Activated gamma-delta T cell treated with anti-CD3 and anti-CD28 coated beads, Interleukin-2, amount 50 U/mL, for 16 hours (primary cell): ENCODE measurements around the gene ANTXRL.
"Not testable (repeated sequence)": the region's sequence is repeated elsewhere in the genome, so short reads cannot be mapped to it uniquely, and the experiment has no call there.

Source experiments
- DNase-seq: peaks from one replicate; pipeline ENCODE4 v3.0.0-alpha.2; 2020; ENCODE audit warnings: low read depth

Gene ANTXRL

GRCh38 chr10:46308113-46308415 lies 21.3 kb downstream of the ANTXRL start:
- no peak for DNase-seq

- no peak for DNase-seq
Observed at GRCh38 chr10:46308666-46309450, 22.1 kb downstream of the ANTXRL start.

- DNase-seq = no peak
Observed at GRCh38 chr10:46309511-46310142, 22.8 kb downstream of the ANTXRL start.

- DNase-seq = no peak
Observed at GRCh38 chr10:46310143-46310514, 23.3 kb downstream of the ANTXRL start.

- no peak for DNase-seq
Observed at GRCh38 chr10:46310851-46311250, 24.1 kb downstream of the ANTXRL start.

DNA sequence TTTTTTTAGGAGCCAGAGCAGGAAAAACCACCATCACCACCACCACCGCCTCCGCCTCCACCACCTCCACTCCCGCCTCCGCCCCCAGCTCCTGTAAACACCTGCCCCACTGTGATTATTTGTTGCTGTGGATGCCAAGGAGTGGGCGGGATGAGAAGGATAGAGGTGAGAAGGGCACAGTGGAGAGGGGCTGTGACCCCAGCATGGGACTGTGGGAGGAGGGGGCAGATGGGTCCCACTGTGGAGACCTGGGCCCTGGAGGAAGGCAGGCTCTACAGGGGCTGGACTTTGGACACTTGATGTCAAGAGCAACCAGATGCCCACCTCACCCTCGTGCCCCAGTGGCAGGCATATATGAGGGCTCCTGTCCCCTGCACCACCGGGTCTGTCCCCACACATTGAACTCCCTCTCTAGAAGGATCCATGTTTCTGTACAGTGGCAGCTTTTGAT lies 24.7 kb downstream of the ANTXRL start:
- no peak for DNase-seq

DNA sequence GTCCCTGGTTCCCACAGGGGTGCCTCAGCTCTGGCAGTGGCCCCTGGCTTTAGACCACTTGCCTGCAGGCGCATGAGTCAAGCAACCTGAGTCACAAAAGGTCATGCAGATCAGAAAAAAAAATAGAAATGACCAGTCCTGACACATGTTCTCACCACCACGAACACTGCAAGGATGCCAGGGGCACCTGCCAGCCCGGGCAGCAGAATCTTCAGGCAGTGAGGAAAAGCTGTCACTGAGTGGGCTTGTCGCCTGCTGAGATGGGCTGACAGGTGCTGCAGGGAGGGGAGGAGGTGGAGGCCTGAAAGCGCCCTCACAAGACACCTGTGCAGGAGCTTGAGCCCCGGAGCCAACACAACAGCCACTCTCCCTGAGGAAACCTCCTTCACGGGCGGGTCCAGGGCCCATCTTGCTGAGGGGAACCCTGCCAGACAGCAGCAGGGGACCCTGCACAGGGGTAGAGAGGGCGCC lies 25.2 kb downstream of the ANTXRL start:
- DNase-seq = not testable (repeated sequence)

GRCh38 chr10:46312953-46313352 lies 26.2 kb downstream of the ANTXRL start:
- DNase-seq = no peak

- no peak for DNase-seq
Observed at GRCh38 chr10:46314071-46314470, 27.3 kb downstream of the ANTXRL start.

- not testable (repeated sequence) for DNase-seq
Observed at GRCh38 chr10:46315071-46315860, 28.5 kb downstream of the ANTXRL start.

DNA sequence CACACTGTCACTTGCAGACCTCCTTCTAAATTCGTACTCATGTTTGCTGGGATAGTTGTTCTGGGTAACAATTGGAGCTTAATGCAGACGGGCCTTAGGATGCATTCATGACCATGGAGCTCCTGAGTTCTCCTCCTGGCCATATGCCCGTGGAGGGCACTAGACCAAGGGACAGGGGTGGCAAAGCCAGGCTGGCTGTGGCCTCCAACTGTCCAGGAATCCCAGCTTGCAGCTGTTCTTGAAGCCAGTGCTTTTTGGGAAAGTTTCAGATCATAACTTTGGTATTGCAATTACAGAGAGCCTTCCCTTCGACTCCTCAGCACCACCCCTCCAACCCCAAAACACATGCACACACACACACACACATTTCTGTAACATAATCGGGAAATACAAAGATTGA lies 30.6 kb downstream of the ANTXRL start:
- no peak for DNase-seq

- DNase-seq = no peak
Observed at GRCh38 chr10:46317889-46318288, 31.1 kb downstream of the ANTXRL start.

GRCh38 chr10:46318799-46319198 lies 32.0 kb downstream of the ANTXRL start:
- DNase-seq = no peak

GRCh38 chr10:46319389-46319788 lies 32.6 kb downstream of the ANTXRL start:
- DNase-seq = no peak

DNA sequence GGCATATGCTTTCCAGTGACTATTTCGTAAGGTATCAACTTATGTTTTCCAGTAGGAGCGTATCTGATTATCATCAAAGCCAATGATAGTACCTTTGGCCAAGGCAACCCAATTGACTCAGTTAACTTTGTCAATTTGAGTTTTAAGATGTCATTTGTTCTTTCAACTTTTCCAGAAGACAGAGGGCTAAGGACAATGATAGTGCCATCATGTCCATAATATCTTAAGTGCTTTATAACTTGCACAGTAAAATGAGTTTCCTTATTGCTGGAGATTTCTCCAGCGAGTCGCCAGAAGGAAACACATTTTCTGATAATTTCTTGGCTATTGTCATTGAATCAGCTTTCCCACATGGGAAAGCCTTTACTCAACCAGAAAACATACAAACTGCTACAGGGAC lies 35.0 kb downstream of the ANTXRL start:
- DNase-seq = no peak

DNA sequence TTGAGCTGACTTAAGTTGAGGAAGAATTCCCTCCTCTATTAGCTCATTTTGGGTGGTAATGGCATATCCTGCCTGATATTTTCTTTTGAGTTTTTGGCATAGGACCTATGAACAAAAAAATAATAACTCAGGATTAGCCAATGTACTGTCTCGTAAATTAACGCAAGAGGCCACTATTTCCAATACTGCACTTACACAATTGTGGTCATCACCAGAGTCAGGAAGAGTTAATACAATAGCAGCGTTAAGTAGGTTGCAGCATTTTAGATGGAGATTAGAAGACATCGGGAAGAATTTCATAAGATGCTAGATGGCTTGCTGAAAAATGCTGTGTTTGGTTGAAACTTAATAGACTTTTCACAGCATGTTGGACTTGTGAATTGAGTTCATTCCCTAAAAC lies 36.4 kb downstream of the ANTXRL start:
- DNase-seq = no peak

GRCh38 chr10:46325021-46325420 lies 38.2 kb downstream of the ANTXRL start:
- no peak for DNase-seq

DNA sequence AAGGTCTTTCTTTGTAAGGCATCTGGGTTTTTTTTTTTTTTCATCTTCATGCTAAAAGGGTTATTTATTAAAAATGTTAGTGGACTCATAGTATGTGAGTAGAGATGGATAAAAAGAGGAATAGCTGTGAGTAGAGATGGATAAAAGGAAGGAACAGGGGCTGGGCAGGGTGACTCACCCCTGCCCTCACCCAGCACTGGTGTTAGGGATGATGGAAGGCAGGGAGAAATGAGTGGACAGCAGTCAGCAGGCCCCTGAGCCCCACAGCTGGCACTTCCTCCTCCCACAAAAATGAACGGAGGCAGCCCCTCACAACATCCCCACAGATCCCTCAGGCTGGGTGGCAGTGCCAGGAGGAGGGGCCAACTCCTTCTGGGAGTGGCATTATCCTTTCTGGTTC lies 39.3 kb downstream of the ANTXRL start:
- no peak for DNase-seq

- no peak for DNase-seq
Observed at GRCh38 chr10:46326971-46327370, 40.2 kb downstream of the ANTXRL start.

GRCh38 chr10:46327685-46328084 lies 40.9 kb downstream of the ANTXRL start:
- no peak for DNase-seq

- no peak for DNase-seq
Observed at GRCh38 chr10:46328853-46329689, 42.3 kb downstream of the ANTXRL start.

GRCh38 chr10:46329690-46330016 lies 42.9 kb downstream of the ANTXRL start:
- no peak for DNase-seq
